Measurements from ENCODE around the gene LY9. TPM values are rescaled to one million over a fixed set of nuclear protein-coding genes. Genes with fewer than 3 reads are reported as not detected.

LY9 gene
- total and polyA plus RNA-seq, 2 experiments from 2014 or later = not detected

DNA sequence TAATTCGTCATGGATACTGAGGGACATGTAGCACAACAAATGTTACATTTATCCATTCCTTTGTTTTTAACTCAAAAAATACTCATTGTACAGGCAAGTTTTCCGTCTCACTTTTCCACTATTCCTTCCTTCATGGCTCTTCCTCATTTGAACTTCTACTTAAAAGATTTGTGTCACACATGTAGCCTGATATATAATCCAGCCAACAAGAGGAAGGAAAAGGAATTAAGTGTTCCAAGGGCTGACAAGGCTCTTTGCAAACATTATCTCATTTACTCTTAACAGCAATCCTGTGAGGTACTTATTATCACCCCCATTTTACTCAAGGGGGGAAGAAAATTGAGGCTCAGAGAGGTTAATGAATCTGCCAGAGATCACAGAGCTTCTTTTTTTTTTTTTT lies 43.8 kb downstream of the LY9 start:
- Histone ChIP-seq H4K20me1 (replicated peaks; ENCODE audit: insufficient read depth) (no peaks in the 10 kb centered on the region), H2AFZ (no peak overlapping the region), H3K27ac (ENCODE audit: low read depth) (no peak overlapping the region), H3K4me3 (no peak overlapping the region), H3K36me3 (ENCODE audit: insufficient read depth) (no peaks in the 10 kb centered on the region), H3K4me2 (no peak overlapping the region), H3K79me2 (replicated peaks; ENCODE audit: insufficient read depth) (no peaks in the 10 kb centered on the region), H3K27me3 (ENCODE audit: insufficient read depth) (no peaks in the 10 kb centered on the region), H3K4me1 (ENCODE audit: insufficient read depth) (peaks cover 6% of the 10 kb centered on the region), H3K9me2 (ENCODE audit: insufficient read depth) (no peaks in the 10 kb centered on the region), H3F3A (replicated peaks; ENCODE audit: low read depth) (no peaks in the 10 kb centered on the region)
- Mint-ChIP-seq H3K9me3 (no peaks in the 10 kb centered on the region), H3K27me3 (ENCODE audit: insufficient read depth, low read depth, poor library complexity) (peaks cover 2% of the 10 kb centered on the region), H3K4me1 (peaks cover 8% of the 10 kb centered on the region), H3K36me3 (ENCODE audit: low read depth) (no peaks in the 10 kb centered on the region), H3K27ac (no peak overlapping the region), H3K4me3 (no peak overlapping the region)
- no peak for TF ChIP-seq STAT1 (IDR thresholded peaks at IDR 0.05; ENCODE audit: unreplicated experiment)
- TF ChIP-seq EZH2phosphoT487 (IDR thresholded peaks at IDR 0.05; ENCODE audit: unreplicated experiment) = no peak
- no peak for TF ChIP-seq EZH2 (IDR thresholded peaks at IDR 0.05; ENCODE audit: low read depth, unreplicated experiment)
- no peak for TF ChIP-seq POLR2AphosphoS5 (IDR thresholded peaks at IDR 0.05; ENCODE audit: low read depth)
- no peak for TF ChIP-seq CREB1 (CRISPR knock-in tag; IDR thresholded peaks at IDR 0.05; ENCODE audit: low read depth)
- no peak for TF ChIP-seq NANOG (IDR thresholded peaks at IDR 0.05; ENCODE audit: borderline replicate concordance)
- TF ChIP-seq, protein P1, sequence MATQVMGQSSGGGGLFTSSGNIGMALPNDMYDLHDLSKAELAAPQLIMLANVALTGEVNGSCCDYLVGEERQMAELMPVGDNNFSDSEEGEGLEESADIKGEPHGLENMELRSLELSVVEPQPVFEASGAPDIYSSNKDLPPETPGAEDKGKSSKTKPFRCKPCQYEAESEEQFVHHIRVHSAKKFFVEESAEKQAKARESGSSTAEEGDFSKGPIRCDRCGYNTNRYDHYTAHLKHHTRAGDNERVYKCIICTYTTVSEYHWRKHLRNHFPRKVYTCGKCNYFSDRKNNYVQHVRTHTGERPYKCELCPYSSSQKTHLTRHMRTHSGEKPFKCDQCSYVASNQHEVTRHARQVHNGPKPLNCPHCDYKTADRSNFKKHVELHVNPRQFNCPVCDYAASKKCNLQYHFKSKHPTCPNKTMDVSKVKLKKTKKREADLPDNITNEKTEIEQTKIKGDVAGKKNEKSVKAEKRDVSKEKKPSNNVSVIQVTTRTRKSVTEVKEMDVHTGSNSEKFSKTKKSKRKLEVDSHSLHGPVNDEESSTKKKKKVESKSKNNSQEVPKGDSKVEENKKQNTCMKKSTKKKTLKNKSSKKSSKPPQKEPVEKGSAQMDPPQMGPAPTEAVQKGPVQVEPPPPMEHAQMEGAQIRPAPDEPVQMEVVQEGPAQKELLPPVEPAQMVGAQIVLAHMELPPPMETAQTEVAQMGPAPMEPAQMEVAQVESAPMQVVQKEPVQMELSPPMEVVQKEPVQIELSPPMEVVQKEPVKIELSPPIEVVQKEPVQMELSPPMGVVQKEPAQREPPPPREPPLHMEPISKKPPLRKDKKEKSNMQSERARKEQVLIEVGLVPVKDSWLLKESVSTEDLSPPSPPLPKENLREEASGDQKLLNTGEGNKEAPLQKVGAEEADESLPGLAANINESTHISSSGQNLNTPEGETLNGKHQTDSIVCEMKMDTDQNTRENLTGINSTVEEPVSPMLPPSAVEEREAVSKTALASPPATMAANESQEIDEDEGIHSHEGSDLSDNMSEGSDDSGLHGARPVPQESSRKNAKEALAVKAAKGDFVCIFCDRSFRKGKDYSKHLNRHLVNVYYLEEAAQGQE (IDR thresholded peaks at IDR 0.05; ENCODE audit: unreplicated experiment) = no peak
- no peak for TF ChIP-seq JUNB (IDR thresholded peaks at IDR 0.05; ENCODE audit: unreplicated experiment)
- TF ChIP-seq, protein P2, sequence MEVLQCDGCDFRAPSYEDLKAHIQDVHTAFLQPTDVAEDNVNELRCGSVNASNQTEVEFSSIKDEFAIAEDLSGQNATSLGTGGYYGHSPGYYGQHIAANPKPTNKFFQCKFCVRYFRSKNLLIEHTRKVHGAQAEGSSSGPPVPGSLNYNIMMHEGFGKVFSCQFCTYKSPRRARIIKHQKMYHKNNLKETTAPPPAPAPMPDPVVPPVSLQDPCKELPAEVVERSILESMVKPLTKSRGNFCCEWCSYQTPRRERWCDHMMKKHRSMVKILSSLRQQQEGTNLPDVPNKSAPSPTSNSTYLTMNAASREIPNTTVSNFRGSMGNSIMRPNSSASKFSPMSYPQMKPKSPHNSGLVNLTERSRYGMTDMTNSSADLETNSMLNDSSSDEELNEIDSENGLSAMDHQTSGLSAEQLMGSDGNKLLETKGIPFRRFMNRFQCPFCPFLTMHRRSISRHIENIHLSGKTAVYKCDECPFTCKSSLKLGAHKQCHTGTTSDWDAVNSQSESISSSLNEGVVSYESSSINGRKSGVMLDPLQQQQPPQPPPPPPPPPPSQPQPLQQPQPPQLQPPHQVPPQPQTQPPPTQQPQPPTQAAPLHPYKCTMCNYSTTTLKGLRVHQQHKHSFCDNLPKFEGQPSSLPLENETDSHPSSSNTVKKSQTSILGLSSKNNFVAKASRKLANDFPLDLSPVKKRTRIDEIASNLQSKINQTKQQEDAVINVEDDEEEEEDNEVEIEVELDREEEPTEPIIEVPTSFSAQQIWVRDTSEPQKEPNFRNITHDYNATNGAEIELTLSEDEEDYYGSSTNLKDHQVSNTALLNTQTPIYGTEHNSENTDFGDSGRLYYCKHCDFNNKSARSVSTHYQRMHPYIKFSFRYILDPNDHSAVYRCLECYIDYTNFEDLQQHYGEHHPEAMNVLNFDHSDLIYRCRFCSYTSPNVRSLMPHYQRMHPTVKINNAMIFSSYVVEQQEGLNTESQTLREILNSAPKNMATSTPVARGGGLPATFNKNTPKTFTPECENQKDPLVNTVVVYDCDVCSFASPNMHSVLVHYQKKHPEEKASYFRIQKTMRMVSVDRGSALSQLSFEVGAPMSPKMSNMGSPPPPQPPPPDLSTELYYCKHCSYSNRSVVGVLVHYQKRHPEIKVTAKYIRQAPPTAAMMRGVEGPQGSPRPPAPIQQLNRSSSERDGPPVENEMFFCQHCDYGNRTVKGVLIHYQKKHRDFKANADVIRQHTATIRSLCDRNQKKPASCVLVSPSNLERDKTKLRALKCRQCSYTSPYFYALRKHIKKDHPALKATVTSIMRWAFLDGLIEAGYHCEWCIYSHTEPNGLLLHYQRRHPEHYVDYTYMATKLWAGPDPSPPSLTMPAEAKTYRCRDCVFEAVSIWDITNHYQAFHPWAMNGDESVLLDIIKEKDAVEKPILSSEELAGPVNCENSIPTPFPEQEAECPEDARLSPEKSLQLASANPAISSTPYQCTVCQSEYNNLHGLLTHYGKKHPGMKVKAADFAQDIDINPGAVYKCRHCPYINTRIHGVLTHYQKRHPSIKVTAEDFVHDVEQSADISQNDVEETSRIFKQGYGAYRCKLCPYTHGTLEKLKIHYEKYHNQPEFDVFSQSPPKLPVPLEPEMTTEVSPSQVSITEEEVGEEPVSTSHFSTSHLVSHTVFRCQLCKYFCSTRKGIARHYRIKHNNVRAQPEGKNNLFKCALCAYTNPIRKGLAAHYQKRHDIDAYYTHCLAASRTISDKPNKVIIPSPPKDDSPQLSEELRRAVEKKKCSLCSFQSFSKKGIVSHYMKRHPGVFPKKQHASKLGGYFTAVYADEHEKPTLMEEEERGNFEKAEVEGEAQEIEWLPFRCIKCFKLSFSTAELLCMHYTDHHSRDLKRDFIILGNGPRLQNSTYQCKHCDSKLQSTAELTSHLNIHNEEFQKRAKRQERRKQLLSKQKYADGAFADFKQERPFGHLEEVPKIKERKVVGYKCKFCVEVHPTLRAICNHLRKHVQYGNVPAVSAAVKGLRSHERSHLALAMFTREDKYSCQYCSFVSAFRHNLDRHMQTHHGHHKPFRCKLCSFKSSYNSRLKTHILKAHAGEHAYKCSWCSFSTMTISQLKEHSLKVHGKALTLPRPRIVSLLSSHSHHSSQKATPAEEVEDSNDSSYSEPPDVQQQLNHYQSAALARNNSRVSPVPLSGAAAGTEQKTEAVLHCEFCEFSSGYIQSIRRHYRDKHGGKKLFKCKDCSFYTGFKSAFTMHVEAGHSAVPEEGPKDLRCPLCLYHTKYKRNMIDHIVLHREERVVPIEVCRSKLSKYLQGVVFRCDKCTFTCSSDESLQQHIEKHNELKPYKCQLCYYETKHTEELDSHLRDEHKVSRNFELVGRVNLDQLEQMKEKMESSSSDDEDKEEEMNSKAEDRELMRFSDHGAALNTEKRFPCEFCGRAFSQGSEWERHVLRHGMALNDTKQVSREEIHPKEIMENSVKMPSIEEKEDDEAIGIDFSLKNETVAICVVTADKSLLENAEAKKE (CRISPR knock-in tag; IDR thresholded peaks at IDR 0.05) = no peak
- no peak for TF ChIP-seq ZNF114 (CRISPR knock-in tag; IDR thresholded peaks at IDR 0.05)
- TF ChIP-seq ZNF331 (CRISPR knock-in tag; IDR thresholded peaks at IDR 0.05; ENCODE audit: low read depth) = no peak
- DNase-seq (ENCODE audit: low spot score) (no peak), ATAC-seq (no peak)

Measured in GM23338 (cell line).